Cardiac fibroblast (primary cell): ENCODE data around the gene CAV2.
"Not testable (repeated sequence)": the region's sequence is repeated elsewhere in the genome, so short reads cannot be mapped to it uniquely, and the experiment has no call there.

Experiments
- DNase-seq, 2 donors: peaks; one replicate each; pipeline versions ENCODE4 v3.0.0 to v3.0.0-alpha.2; 2010; ENCODE audit warnings: low read depth in 2 of 2
- H3K4me3 ChIP-seq, 2 donors: replicated peaks in 1 of 2; 1 replicate in 1 of 2; 2 replicates in 1 of 2; pipeline ENCODE4 v1.5.1; 2011; ENCODE audit warnings: low read depth in 2 of 2, low read length in 2 of 2, mild to moderate bottlenecking in 2 of 2, moderate library complexity in 1 of 2
- TF ChIP-seq, protein P1 (sequence below): IDR thresholded peaks from one replicate; pipeline ENCODE4 v1.5.1; 2011; ENCODE audit warnings: low read depth, mild to moderate bottlenecking, low read length, inconsistent platforms

The CAV2 gene

GRCh38 chr7:116478834-116479233 is 20.7 kb upstream of the CAV2 start:
- no peak overlapping the region for H3K4me3 ChIP-seq
- no peak for DNase-seq
- TF ChIP-seq, protein P1, sequence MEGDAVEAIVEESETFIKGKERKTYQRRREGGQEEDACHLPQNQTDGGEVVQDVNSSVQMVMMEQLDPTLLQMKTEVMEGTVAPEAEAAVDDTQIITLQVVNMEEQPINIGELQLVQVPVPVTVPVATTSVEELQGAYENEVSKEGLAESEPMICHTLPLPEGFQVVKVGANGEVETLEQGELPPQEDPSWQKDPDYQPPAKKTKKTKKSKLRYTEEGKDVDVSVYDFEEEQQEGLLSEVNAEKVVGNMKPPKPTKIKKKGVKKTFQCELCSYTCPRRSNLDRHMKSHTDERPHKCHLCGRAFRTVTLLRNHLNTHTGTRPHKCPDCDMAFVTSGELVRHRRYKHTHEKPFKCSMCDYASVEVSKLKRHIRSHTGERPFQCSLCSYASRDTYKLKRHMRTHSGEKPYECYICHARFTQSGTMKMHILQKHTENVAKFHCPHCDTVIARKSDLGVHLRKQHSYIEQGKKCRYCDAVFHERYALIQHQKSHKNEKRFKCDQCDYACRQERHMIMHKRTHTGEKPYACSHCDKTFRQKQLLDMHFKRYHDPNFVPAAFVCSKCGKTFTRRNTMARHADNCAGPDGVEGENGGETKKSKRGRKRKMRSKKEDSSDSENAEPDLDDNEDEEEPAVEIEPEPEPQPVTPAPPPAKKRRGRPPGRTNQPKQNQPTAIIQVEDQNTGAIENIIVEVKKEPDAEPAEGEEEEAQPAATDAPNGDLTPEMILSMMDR = no peak

- no peak for DNase-seq
- TF ChIP-seq, protein P1 = no peak
These were observed 16.1 kb upstream of the CAV2 start for GRCh38 chr7:116483271-116483942.

DNA sequence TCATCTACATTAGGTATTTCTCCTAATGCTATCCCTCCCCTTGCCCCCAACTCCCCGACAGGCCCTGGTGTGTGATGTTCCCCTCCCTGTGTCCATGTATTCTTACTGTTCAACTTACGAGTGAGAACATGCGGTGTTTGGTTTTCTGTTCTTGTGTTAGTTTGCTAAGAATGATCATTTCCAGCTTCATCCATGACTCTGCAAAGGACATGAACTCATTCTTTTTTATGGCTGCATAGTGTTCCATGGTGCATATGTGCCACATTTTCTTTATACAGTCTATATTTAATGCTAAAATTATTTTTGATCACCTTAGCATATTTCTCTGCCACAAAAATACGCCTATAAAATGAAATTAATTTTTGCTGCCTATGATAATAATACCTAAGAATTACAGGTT is 15.1 kb upstream of the CAV2 start:
- not testable (repeated sequence) for H3K4me3 ChIP-seq, DNase-seq

More at GRCh38 chr7:116483271-116483942, 16.1 kb upstream of the CAV2 start:
- no peak overlapping the region for H3K4me3 ChIP-seq

DNA sequence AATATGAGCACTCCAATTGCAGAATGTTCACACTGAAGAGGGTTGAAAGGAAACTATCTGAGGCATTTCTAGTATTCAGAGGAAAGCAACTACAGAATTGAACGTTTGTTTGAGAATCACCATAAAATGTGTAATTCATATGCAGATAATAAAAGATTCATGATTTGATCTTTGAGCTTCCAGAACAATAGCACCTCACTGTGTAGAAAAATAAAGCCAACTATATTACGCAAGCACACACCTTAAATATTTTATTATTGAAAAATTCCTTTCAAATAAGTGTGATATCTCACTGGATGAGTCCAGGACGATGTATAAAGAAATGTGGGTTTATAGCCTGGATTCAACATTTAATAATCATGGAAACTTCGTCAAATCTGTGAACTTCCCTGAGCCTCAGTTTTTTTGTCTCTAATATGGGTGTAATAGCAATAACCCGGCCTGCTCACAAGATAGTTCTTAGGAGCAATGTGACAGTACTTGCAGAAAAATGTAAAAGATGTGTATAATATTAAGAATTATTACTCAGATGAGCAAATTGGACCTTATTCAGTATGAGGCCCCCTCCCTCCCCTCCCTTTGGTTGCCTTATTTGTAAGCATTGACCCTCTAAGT is 11.5 kb upstream of the CAV2 start:
- H3K4me3 ChIP-seq = no peak overlapping the region
- TF ChIP-seq, protein P1 = no peak
- no peak for DNase-seq

GRCh38 chr7:116490351-116490750 is 9.2 kb upstream of the CAV2 start:
- TF ChIP-seq, protein P1 = no peak
- no peak for DNase-seq
- H3K4me3 ChIP-seq = no peak overlapping the region

DNA sequence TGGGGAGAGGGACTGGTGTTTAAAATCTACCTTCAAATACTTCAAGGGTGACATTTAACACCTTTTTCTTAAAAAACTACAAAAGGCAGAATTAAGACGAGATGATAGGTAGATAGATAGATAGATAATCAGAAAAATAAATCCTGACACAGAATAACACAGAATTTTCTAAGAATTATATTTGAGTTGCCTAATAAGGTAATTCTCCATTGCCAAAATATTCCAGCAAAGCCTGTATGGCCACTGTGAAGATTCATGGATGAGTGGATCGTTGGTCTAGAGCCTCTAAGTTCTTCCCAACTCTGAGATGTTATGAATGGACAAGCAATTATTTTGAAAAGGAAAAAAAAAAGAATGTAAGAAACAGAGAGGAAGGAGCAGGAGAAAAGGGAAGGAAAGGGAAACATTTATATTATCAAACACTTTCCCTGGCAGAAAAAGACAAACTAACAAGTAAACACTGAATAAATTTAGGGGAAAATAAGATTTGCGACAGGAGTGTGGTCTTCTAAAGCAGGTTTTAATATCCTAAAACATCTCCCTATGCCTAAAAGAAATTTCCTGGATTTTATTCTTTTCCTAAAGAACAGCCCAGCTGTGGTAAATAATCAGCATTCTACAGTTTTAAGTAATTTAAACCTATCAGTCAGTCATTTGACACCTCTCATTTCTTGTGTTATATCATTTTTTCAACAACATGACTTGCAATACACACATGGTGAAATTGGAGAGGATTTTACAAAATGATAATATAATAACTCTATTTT is 7.5 kb upstream of the CAV2 start:
- DNase-seq = no peak
- H3K4me3 ChIP-seq = no peak overlapping the region
- TF ChIP-seq, protein P1 = no peak

DNA sequence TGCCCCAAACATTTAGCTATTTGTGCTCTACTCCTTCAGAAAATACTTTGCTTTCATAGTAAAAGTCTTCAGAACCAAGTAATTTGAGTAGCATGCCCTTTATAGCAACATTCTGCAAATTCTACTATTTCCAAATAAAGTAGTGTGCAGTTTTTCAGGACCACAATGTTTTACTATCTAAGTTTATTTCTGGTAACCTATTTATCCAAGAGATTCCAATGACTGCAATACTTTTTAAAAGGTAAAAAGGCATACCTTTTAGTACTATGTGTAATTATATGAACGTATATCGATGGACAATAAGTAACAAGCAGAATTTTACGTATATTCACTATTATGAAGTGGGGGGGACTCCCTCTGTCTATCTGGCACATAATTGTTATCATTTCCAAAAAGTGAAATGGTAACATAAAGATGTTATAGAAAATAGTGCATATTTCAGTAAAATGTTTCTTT is 6.9 kb upstream of the CAV2 start:
- TF ChIP-seq, protein P1 = no peak
- no peak for DNase-seq
- H3K4me3 ChIP-seq = no peak overlapping the region
